GM18508 (cell line): ENCODE measurements around the gene PARK7.

Experiments used
- ATAC-seq: cut with Tn5 transposase; IDR thresholded peaks from one replicate; pipeline ENCODE4 v1.9.1; 2021; ENCODE audit warnings: moderate number of reproducible peaks; ENCODE audit not compliant: insufficient read depth, unreplicated experiment

The PARK7 gene

GRCh38 chr1:7975212-7975865, 13.8 kb downstream of the PARK7 start:
- no peak for ATAC-seq

GRCh38 chr1:7980984-7981383, 19.5 kb downstream of the PARK7 start:
- no peak for ATAC-seq

- no peak for ATAC-seq
These were observed 21.7 kb downstream of the PARK7 start for GRCh38 chr1:7983086-7983778.

GRCh38 chr1:7984811-7985210, 23.3 kb downstream of the PARK7 start:
- no peak for ATAC-seq

GRCh38 chr1:7985851-7986612, 24.5 kb downstream of the PARK7 start:
- ATAC-seq = no peak

- no peak for ATAC-seq
These were observed 26.0 kb downstream of the PARK7 start for GRCh38 chr1:7987528-7987927.

GRCh38 chr1:7988576-7988975, 27.1 kb downstream of the PARK7 start:
- ATAC-seq = no peak

- no peak for ATAC-seq
These were observed 28.4 kb downstream of the PARK7 start for GRCh38 chr1:7989762-7990428.

GRCh38 chr1:7991504-7992440, 30.3 kb downstream of the PARK7 start:
- no peak for ATAC-seq

GRCh38 chr1:7992885-7993284, 31.4 kb downstream of the PARK7 start:
- ATAC-seq = no peak

- no peak for ATAC-seq
These were observed 32.3 kb downstream of the PARK7 start for GRCh38 chr1:7993593-7994479.

- no peak for ATAC-seq
These were observed 33.3 kb downstream of the PARK7 start for GRCh38 chr1:7994827-7995226.

- no peak for ATAC-seq
These were observed 33.9 kb downstream of the PARK7 start for GRCh38 chr1:7995437-7995836.

- no peak for ATAC-seq
These were observed 40.9 kb downstream of the PARK7 start for GRCh38 chr1:8002329-8002910.

- no peak for ATAC-seq
These were observed 41.4 kb downstream of the PARK7 start for GRCh38 chr1:8002921-8003320.

- ATAC-seq = no peak
These were observed 42.1 kb downstream of the PARK7 start for GRCh38 chr1:8003438-8004112.

GRCh38 chr1:8004113-8004802, 42.7 kb downstream of the PARK7 start:
- ATAC-seq = no peak
